Coronary artery (tissue), 2 donors: ENCODE data around the gene AQP2.
A peak's percentile ranks its signal among the peaks of the same experiment; 100 is the strongest.

ENCODE experiments used
- DNase-seq: peaks from one replicate; pipeline ENCODE4 v3.0.0-alpha.2; 2017; ENCODE audit warnings: low spot score
- H3K27ac ChIP-seq, 2 donors: fragments of 200-600 bp; sonication (generic); one replicate each; pipeline ENCODE4 v1.5.1; 2016 to 2019
- H3K4me3 ChIP-seq: fragments of 200-600 bp; sonication (generic); 2 replicates; pipeline ENCODE4 v1.5.1; 2016; ENCODE audit warnings: mild to moderate bottlenecking, moderate library complexity
- CTCF ChIP-seq: fragments of 200-600 bp; sonication (generic); IDR thresholded peaks from one replicate; pipeline ENCODE4 v1.5.1; 2019; ENCODE audit warnings: antibody characterized with exemption

The AQP2 gene

GRCh38 chr12:49950273-49951251, at the start of gene AQP2:
TSS of gene AQP2 (plus strand) at chr12:49950737. CDS start at chr12:49950831, 94 bp downstream.
- no peak within 1 kb of the TSS for H3K27ac ChIP-seq

GRCh38 chr12:49901026-49901425, 49.5 kb upstream of the AQP2 start:
- no peak for DNase-seq
- no peak for TF ChIP-seq CTCF
- H3K4me3 ChIP-seq = no peak overlapping the region
- no peak overlapping the region for H3K27ac ChIP-seq

More at GRCh38 chr12:49950273-49951251, at the start of gene AQP2:
- H3K4me3 ChIP-seq = no peak within 1 kb of the TSS
- no peak for DNase-seq
- no peak for TF ChIP-seq CTCF

- no peak for DNase-seq
- TF ChIP-seq CTCF = no peak
- Histone ChIP-seq H3K27ac (no peak overlapping the region), H3K4me3 (no peak overlapping the region)
Measured at GRCh38 chr12:49901986-49902385, 48.6 kb upstream of the AQP2 start.

- peak overlapping the region; percentile 74 for H3K4me3 ChIP-seq
- no peak for TF ChIP-seq CTCF
- peak overlapping the region in 1 of 2 donors; percentile 69 for H3K27ac ChIP-seq
- DNase-seq = no peak
Measured at GRCh38 chr12:49902399-49903350, 47.9 kb upstream of the AQP2 start.

- H3K27ac ChIP-seq = peak overlapping the region in 1 of 2 donors; percentile 69
- no peak for DNase-seq
- H3K4me3 ChIP-seq = peak overlapping the region; percentile 74
- no peak for TF ChIP-seq CTCF
Measured at GRCh38 chr12:49903351-49903699, 47.2 kb upstream of the AQP2 start.

- Histone ChIP-seq H3K27ac (peak within 1 kb of the TSS in 1 of 2 donors; percentile 69), H3K4me3 (peak within 1 kb of the TSS; percentile 74)
- no peak for DNase-seq
- TF ChIP-seq CTCF = no peak
Measured at GRCh38 chr12:49903700-49904423, 46.7 kb upstream of the AQP2 start, which contains the start of gene FAIM2. TSS of gene FAIM2 (minus strand) at chr12:49903900. CDS start at chr12:49903792, 108 bp downstream.
